ENCODE data around the gene AMZ1. TPM values are rescaled to one million over a fixed set of nuclear protein-coding genes. Genes with fewer than 3 reads are reported as not detected.

AMZ1 gene
- total RNA-seq, 2 donors from 2014 or later = not detected

DNA sequence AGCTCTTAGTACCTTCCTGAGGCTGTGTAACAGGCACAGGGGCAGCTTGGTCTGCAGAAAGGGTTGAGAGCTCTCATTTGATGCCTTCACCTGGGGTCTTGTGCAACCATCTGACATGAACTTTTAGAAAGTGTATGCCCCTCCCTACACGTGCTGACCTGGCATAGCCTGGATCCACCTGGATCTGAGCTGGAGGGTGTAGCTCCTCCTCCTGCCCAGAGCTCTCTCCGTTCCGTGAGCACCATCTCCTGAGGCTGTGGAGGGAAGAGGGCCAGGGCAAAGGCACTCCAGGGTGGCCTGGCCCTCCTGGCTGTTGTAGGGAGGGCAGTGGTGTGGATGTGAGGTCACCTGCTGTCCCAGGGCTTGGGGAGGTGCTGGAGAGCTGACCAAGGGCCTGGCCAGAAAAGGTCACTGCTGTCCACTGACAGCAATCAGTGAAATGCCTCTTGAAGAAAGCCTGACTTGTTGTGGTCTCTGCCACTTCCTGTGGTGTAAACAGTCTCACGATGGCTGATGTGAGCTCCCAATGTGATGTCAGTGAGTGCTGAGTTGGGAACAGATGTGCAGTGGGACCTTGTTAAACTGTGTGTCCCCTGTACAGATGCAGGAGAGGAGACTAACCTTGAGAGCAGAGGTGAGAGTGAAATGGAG is 23.0 kb downstream of the AMZ1 start:
- H3K9me3 Mint-ChIP-seq = no peaks in the 10 kb centered on the region
- H3K27ac Mint-ChIP-seq = no peak overlapping the region
- H3K4me3 Mint-ChIP-seq = peak overlapping the region; percentile 71
- ATAC-seq = peak; percentile 69 to 72
- no peaks in the 10 kb centered on the region for H3K36me3 Mint-ChIP-seq
- peaks cover 39 to 43% of the 10 kb centered on the region in 2 donors for H3K27me3 Mint-ChIP-seq
- no peak for DNase-seq (ENCODE audit: low spot score)
- H3K4me1 Mint-ChIP-seq (ENCODE audit: low read depth in 2 of 2) = peaks cover 24 to 28% of the 10 kb centered on the region in 2 donors

DNA sequence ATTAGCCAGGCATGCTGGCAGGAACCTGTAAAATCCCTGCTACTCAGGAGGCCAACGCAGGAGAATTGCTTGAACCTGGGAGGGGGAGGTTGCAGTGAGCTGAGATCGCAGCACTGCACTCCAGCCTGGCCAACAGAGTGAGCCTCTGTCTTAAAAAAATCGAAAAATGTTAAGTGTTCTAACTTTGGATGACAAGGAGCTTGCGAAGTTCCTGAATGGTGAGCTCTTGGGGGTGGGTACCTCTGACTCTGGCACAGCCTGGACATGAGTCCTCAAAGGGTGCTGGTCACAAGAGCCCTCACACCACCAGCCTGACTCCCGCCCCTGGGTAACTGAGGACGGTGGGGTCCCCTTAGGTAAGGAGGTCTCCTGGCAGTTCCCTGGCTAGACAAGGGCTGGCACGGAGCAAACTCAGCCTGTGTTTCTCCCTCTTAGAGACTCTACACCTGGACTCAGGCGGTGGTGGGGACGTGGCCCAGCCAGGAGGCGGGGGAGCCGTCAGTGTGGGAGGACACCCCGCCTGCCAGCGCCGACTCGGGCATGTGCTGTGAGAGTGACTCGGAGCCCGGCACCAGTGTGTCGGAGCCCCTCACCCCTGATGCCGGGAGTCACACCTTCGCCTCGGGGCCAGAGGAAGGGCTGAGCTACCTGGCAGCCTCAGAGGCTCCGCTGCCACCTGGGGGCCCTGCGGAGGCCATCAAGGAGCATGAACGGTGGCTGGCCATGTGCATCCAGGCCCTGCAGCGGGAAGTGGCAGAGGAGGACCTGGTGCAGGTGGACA is 24.1 kb downstream of the AMZ1 start:
- Mint-ChIP-seq H3K4me3 (no peak overlapping the region), H3K4me1 (ENCODE audit: low read depth in 2 of 2) (peaks cover 29 to 35% of the 10 kb centered on the region in 2 donors), H3K27me3 (peaks cover 31 to 46% of the 10 kb centered on the region in 2 donors), H3K27ac (no peak overlapping the region), H3K9me3 (no peaks in the 10 kb centered on the region), H3K36me3 (no peaks in the 10 kb centered on the region)
- DNase-seq (ENCODE audit: low spot score) (no peak), ATAC-seq (no peak)

DNA sequence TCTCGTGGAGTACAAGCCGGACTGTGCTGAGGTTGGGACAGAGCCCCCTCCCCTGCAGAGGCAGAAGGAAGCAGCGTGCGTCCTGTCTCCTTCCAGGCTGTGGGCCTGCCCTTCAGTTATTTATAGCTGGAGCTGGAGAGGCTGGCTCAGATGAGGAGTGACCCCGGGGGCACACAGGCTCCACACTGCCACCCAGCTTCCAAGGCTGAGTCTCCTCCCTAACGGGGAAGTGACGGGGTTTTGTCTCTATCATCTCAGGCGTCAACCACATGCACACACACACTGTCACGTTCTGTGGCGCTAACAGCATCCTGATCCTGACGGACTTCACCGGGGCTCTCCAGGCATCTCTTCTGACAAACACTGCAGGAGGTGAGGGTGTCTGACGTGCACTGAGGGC is 25.4 kb downstream of the AMZ1 start:
- Mint-ChIP-seq H3K36me3 (no peaks in the 10 kb centered on the region), H3K4me1 (ENCODE audit: low read depth in 2 of 2) (peaks cover 38 to 44% of the 10 kb centered on the region in 2 donors), H3K27ac (no peak overlapping the region), H3K27me3 (peaks cover 24 to 46% of the 10 kb centered on the region in 2 donors), H3K4me3 (no peak overlapping the region), H3K9me3 (no peaks in the 10 kb centered on the region)
- ATAC-seq (no peak), DNase-seq (ENCODE audit: low spot score) (no peak)

GRCh38 chr7:2713978-2714377 is 26.0 kb downstream of the AMZ1 start:
- Mint-ChIP-seq H3K27me3 (peaks cover 24 to 52% of the 10 kb centered on the region in 2 donors), H3K9me3 (no peaks in the 10 kb centered on the region), H3K27ac (no peak overlapping the region), H3K36me3 (no peaks in the 10 kb centered on the region), H3K4me1 (ENCODE audit: low read depth in 2 of 2) (peaks cover 38 to 50% of the 10 kb centered on the region in 2 donors), H3K4me3 (no peak overlapping the region)
- ATAC-seq = no peak
- no peak for DNase-seq (ENCODE audit: low spot score)

GRCh38 chr7:2714636-2715035 is 26.6 kb downstream of the AMZ1 start:
- DNase-seq (ENCODE audit: low spot score) (no peak), ATAC-seq (no peak)
- H3K27ac Mint-ChIP-seq = no peak overlapping the region
- peaks cover 36 to 49% of the 10 kb centered on the region in 2 donors for H3K4me1 Mint-ChIP-seq (ENCODE audit: low read depth in 2 of 2)
- no peaks in the 10 kb centered on the region for H3K9me3 Mint-ChIP-seq
- peaks cover 24 to 50% of the 10 kb centered on the region in 2 donors for H3K27me3 Mint-ChIP-seq
- no peak overlapping the region for H3K4me3 Mint-ChIP-seq
- H3K36me3 Mint-ChIP-seq = no peaks in the 10 kb centered on the region

- no peak for ATAC-seq
- Mint-ChIP-seq H3K4me1 (ENCODE audit: low read depth in 2 of 2) (peaks cover 27 to 47% of the 10 kb centered on the region in 2 donors), H3K27ac (no peak overlapping the region), H3K9me3 (no peaks in the 10 kb centered on the region), H3K4me3 (no peak overlapping the region), H3K27me3 (peaks cover 24 to 51% of the 10 kb centered on the region in 2 donors), H3K36me3 (no peaks in the 10 kb centered on the region)
- DNase-seq (ENCODE audit: low spot score) = no peak
Observed at GRCh38 chr7:2715341-2716231, 27.6 kb downstream of the AMZ1 start.

DNA sequence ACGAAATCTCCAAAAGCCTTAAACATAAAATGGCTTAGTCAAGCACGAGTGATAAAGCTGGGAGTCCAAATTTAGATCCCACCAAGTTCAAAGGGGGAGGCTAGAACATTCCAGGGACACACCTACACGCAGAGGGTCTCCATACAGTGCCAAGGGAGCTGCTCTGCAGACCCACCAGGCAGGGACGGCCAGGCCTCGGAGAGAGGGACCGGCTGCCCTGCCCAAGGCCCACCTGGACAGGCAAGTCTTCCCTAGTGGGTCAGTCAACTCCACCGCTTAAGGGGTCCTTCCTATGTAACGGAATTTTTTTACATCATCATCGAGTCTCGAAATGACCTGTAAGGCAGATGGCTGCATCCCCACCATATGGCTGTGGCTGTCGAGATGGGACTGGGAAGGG is 28.5 kb downstream of the AMZ1 start:
- ATAC-seq (no peak), DNase-seq (ENCODE audit: low spot score) (no peak)
- H3K36me3 Mint-ChIP-seq = no peaks in the 10 kb centered on the region
- no peaks in the 10 kb centered on the region for H3K9me3 Mint-ChIP-seq
- H3K27me3 Mint-ChIP-seq = peaks cover 24 to 48% of the 10 kb centered on the region in 2 donors
- no peak overlapping the region for H3K4me3 Mint-ChIP-seq
- peaks cover 26 to 46% of the 10 kb centered on the region in 2 donors for H3K4me1 Mint-ChIP-seq (ENCODE audit: low read depth in 2 of 2)
- H3K27ac Mint-ChIP-seq = no peak overlapping the region

- ATAC-seq (no peak), DNase-seq (ENCODE audit: low spot score) (no peak)
- no peaks in the 10 kb centered on the region for H3K36me3 Mint-ChIP-seq
- no peak overlapping the region for H3K4me3 Mint-ChIP-seq
- peaks cover 25 to 46% of the 10 kb centered on the region in 2 donors for H3K4me1 Mint-ChIP-seq (ENCODE audit: low read depth in 2 of 2)
- peaks cover 24 to 48% of the 10 kb centered on the region in 2 donors for H3K27me3 Mint-ChIP-seq
- H3K27ac Mint-ChIP-seq = no peak overlapping the region
- H3K9me3 Mint-ChIP-seq = no peaks in the 10 kb centered on the region
Observed at GRCh38 chr7:2716906-2717292, 28.9 kb downstream of the AMZ1 start.

- no peak for ATAC-seq
- peaks cover 25 to 46% of the 10 kb centered on the region in 2 donors for H3K4me1 Mint-ChIP-seq (ENCODE audit: low read depth in 2 of 2)
- peak overlapping the region; percentile 24 for H3K4me3 Mint-ChIP-seq
- no peak overlapping the region for H3K27ac Mint-ChIP-seq
- H3K36me3 Mint-ChIP-seq = no peaks in the 10 kb centered on the region
- peaks cover 24 to 43% of the 10 kb centered on the region in 2 donors for H3K27me3 Mint-ChIP-seq
- no peaks in the 10 kb centered on the region for H3K9me3 Mint-ChIP-seq
- DNase-seq (ENCODE audit: low spot score) = no peak
Observed at GRCh38 chr7:2717293-2718261, 29.6 kb downstream of the AMZ1 start.

GRCh38 chr7:2718296-2718965 is 30.4 kb downstream of the AMZ1 start:
- Mint-ChIP-seq H3K9me3 (no peaks in the 10 kb centered on the region), H3K27ac (peak overlapping the region in 1 of 2 donors; percentile 33), H3K4me3 (no peak overlapping the region), H3K36me3 (no peaks in the 10 kb centered on the region), H3K27me3 (peaks cover 22 to 43% of the 10 kb centered on the region in 2 donors), H3K4me1 (ENCODE audit: low read depth in 2 of 2) (peaks cover 25 to 46% of the 10 kb centered on the region in 2 donors)
- DNase-seq (ENCODE audit: low spot score) (no peak), ATAC-seq (no peak)

DNA sequence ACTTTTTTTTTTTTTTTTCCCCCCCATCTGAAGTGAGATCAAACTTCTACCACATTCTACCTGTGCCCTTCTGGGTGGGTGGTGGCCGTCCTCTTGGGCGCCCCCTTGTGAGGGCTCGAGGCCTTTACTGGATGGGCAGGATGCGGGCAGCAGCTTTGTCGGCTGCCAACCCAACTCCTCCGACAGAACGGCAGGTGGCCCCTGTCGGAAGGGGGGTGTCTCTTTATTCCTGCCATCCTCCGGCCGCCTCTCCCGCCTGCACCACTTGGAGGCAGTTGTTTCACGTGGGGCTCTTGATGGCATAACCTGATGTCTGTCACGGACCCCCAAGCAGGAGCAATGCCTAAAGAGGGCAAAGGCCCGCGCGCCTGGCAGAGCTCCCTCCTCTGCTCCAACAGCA is 31.0 kb downstream of the AMZ1 start:
- Mint-ChIP-seq H3K4me3 (no peak overlapping the region), H3K27ac (no peak overlapping the region), H3K4me1 (ENCODE audit: low read depth in 2 of 2) (peaks cover 25 to 40% of the 10 kb centered on the region in 2 donors), H3K36me3 (no peaks in the 10 kb centered on the region), H3K9me3 (no peaks in the 10 kb centered on the region), H3K27me3 (peaks cover 16 to 37% of the 10 kb centered on the region in 2 donors)
- ATAC-seq (peak in 1 of 2 donors; percentile 59), DNase-seq (ENCODE audit: low spot score) (no peak)

GRCh38 chr7:2720024-2720423 is 32.0 kb downstream of the AMZ1 start:
- Mint-ChIP-seq H3K27ac (no peak overlapping the region), H3K4me1 (ENCODE audit: low read depth in 2 of 2) (peaks cover 25 to 36% of the 10 kb centered on the region in 2 donors), H3K36me3 (no peaks in the 10 kb centered on the region), H3K4me3 (no peak overlapping the region), H3K27me3 (peaks cover 6 to 27% of the 10 kb centered on the region in 2 donors), H3K9me3 (no peaks in the 10 kb centered on the region)
- DNase-seq (ENCODE audit: low spot score) = no peak
- ATAC-seq = no peak

All from natural killer cell treated with Interleukin-12 subunit alpha and Interleukin-12 subunit beta and Interleukin-15 and Interleukin-18, amount 100 ng/mL, for 72 hours (primary cell).